PC-9 (cell line): ENCODE data around the gene C10orf95. TPM values are rescaled to one million over a fixed set of nuclear protein-coding genes. Genes with fewer than 3 reads are reported as not detected.

Experiments
- BruUV-seq: library from RNA; stranded (reverse); fragments of 400-500 nt; replicated peaks from 2 replicates; lab custom pipeline; 2021; lab: Mats Ljungman, UMichigan
- CTCF ChIA-PET: fragments of 300-600 bp; sonication (Branson Sonifier 250); formaldehyde crosslinking; loops from one replicate; lab custom pipeline; 2022; ENCODE audit warnings: antibody characterized with exemption; lab: Charles Lee
- POLR2A ChIA-PET: fragments of 300-600 bp; sonication (Branson Sonifier 250); formaldehyde crosslinking; loops from one replicate; lab custom pipeline; 2022; ENCODE audit warnings: antibody characterized with exemption; ENCODE audit not compliant: unreplicated experiment; lab: Charles Lee
- DNase-seq, 2 experiments: peaks; one replicate each; pipeline versions ENCODE4 v3.0.0 to v3.0.0-alpha.2; 2015 to 2022; ENCODE audit warnings: mixed read lengths in 1 of 2
- H2AFZ ChIP-seq: fragments of 200-600 bp; sonication (generic); 2 replicates; pipeline ENCODE4 v1.8.1; 2017; ENCODE audit warnings: antibody characterized with exemption
- H3F3A ChIP-seq: fragments of 200-600 bp; sonication (generic); 2 replicates; pipeline ENCODE4 v1.8.1; 2017; ENCODE audit warnings: antibody characterized with exemption, mild to moderate bottlenecking, low read depth; ENCODE audit not compliant: insufficient read depth
- H3K27ac ChIP-seq: fragments of 200-600 bp; sonication (generic); 2 replicates; pipeline ENCODE4 v1.6.1; 2016; ENCODE audit warnings: mixed run types
- H3K27me3 ChIP-seq: fragments of 200-600 bp; sonication (generic); 2 replicates; pipeline ENCODE4 v1.6.1; 2016; ENCODE audit warnings: low read depth, mixed run types; ENCODE audit not compliant: insufficient read depth
- H3K36me3 ChIP-seq: fragments of 200-600 bp; sonication (generic); 2 replicates; pipeline ENCODE4 v1.6.1; 2016; ENCODE audit warnings: low read depth, mixed run types
- H3K4me1 ChIP-seq: fragments of 200-600 bp; sonication (generic); replicated peaks from 2 replicates; pipeline ENCODE4 v1.6.1; 2016; ENCODE audit warnings: mixed run types; ENCODE audit not compliant: insufficient read depth
- H3K4me2 ChIP-seq: fragments of 200-600 bp; sonication (generic); 2 replicates; pipeline ENCODE4 v1.6.1; 2017; ENCODE audit warnings: mixed run types
- H3K4me3 ChIP-seq: fragments of 200-600 bp; sonication (generic); 2 replicates; pipeline ENCODE4 v1.6.1; 2016; ENCODE audit warnings: mixed run types
- H3K79me2 ChIP-seq: fragments of 200-600 bp; sonication (generic); 2 replicates; pipeline ENCODE4 v1.6.1; 2017; ENCODE audit warnings: low read depth, mixed run types
- H3K9me2 ChIP-seq: fragments of 200-600 bp; sonication (generic); 2 replicates; pipeline ENCODE4 v1.8.1; 2017; ENCODE audit warnings: mild to moderate bottlenecking; ENCODE audit not compliant: insufficient read depth
- H3K9me3 ChIP-seq: fragments of 200-600 bp; sonication (generic); 2 replicates; pipeline ENCODE4 v1.8.1; 2016; ENCODE audit warnings: low read depth; ENCODE audit not compliant: insufficient read depth
- H4K20me1 ChIP-seq: fragments of 200-600 bp; sonication (generic); 2 replicates; pipeline ENCODE4 v1.8.1; 2017; ENCODE audit not compliant: insufficient read depth
- CTCF ChIP-seq: fragments of 200-600 bp; sonication (generic); conservative IDR thresholded peaks from 2 replicates; pipeline ENCODE4 v1.6.1; 2017; ENCODE audit warnings: mixed run types, antibody characterized with exemption, mild to moderate bottlenecking, moderate library complexity
- EZH2 ChIP-seq: fragments of 200-600 bp; sonication (generic); IDR thresholded peaks from 2 replicates; pipeline ENCODE4 v1.8.0; 2017; ENCODE audit warnings: antibody characterized with exemption, low read depth
- intact Hi-C: fragments of 100-400 bp; cut with micrococcal nuclease; formaldehyde crosslinking; loops from one replicate; pipeline ENCODE4 v1.10.0; 2022; ENCODE audit not compliant: unreplicated experiment
- total RNA-seq: library from RNA; stranded (reverse); gene quantifications from 2 replicates; pipeline ENCODE4 v1.2.3, GENCODE V29; 2021

C10orf95 gene
- total RNA-seq, 1 experiment from 2014 or later = 1.0 TPM

DNA sequence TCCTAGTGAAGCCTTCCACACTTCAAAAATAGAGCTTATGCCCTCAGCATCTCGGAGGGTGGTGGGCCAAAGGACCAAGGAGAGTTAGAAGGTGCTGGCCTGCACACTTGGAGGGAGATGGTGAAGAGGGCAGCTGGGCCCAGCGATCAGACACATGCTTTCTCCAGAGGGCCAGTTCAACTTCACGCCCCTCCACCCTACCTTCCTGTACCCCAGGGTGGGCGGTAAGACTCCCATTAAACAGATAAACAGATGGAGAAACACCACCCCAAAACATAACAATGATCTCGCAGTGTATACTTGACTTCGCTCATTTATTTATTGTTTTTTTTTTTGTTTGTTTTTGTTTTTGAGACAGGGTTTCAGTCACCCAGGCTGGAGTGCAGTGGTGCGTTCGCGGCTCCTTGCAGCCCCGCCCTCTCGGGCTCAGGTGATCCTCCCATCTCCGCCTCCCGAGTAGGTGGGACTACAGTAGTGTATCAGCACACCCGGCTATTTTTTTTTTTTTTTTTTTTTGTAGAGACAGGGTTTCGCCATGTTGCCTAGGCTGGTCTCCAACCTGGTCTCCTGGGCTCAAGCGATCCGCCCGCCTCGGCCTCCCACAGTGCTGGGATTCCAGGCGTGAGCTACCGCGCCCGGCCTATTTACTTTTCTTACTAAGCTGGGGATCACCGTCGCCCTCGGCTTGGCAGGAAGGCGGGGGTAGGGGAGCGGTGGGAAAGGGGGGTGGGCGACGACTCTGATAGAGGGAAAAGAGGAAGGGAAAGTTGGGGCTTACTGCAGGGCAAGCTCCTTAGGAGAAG lies 1.8 kb downstream of the C10orf95 start:
- no peaks in the 10 kb centered on the region for H3K27me3 ChIP-seq
- peaks cover 17% of the 10 kb centered on the region for H3K4me1 ChIP-seq
- BruUV-seq = TSS peak; percentile 67
- H2AFZ ChIP-seq = peak overlapping the region; percentile 80
- POLR2A ChIA-PET = interaction anchor here (0.8 kb wide), 1 partner anchor 275 kb away, joined by 7 read pairs; no protein-coding TSS in a partner anchor
- H3K9me3 ChIP-seq = no peaks in the 10 kb centered on the region
- no peaks in the 10 kb centered on the region for H4K20me1 ChIP-seq
- H3K4me3 ChIP-seq = peak overlapping the region; percentile 77
- intact Hi-C loops = no loop called here
- CTCF ChIA-PET = no interaction called here
- H3K27ac ChIP-seq = peak overlapping the region; percentile 59
- TF ChIP-seq CTCF (no peak), EZH2 (no peak)
- H3K36me3 ChIP-seq = no peaks in the 10 kb centered on the region
- no peaks in the 10 kb centered on the region for H3K9me2 ChIP-seq
- peaks cover 7% of the 10 kb centered on the region; the same call in 1 of the 2 replicates for H3F3A ChIP-seq
- DNase-seq = peak; percentile 76 to 77
- peak overlapping the region; percentile 78 for H3K4me2 ChIP-seq
- H3K79me2 ChIP-seq = peaks cover 20% of the 10 kb centered on the region

DNA sequence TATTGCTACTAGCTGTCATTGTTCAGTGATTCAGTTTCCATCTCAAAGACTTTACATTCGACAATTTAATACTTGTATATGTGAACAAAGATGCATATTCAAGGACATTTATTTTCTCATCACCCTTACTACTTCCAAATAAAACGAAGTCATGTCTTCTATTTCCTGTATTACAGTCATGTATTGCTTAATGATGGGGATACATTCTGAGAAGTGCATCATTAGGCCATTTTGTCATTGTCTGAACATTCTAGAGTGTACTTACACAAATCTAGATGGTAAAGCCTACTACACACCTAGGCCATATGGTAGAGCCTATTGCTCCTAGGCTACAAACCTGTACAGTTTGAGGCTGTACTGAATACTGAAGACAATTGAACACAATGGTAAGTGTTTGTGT lies 6.5 kb downstream of the C10orf95 start:
- CTCF ChIA-PET = no interaction called here
- Histone ChIP-seq H4K20me1 (no peaks in the 10 kb centered on the region), H3K36me3 (no peaks in the 10 kb centered on the region), H3K9me2 (no peaks in the 10 kb centered on the region), H3F3A (no peaks in the 10 kb centered on the region), H3K4me1 (peaks cover 4% of the 10 kb centered on the region; the same call in 1 of the 2 replicates), H3K27ac (no peak overlapping the region), H3K27me3 (no peaks in the 10 kb centered on the region), H3K4me3 (no peak overlapping the region), H3K79me2 (no peaks in the 10 kb centered on the region), H2AFZ (no peak overlapping the region), H3K9me3 (no peaks in the 10 kb centered on the region), H3K4me2 (no peak overlapping the region)
- POLR2A ChIA-PET = no interaction called here
- intact Hi-C loops = no loop called here
- TF ChIP-seq EZH2 (no peak), CTCF (no peak)
- BruUV-seq = no TSS peak
- DNase-seq = no peak

DNA sequence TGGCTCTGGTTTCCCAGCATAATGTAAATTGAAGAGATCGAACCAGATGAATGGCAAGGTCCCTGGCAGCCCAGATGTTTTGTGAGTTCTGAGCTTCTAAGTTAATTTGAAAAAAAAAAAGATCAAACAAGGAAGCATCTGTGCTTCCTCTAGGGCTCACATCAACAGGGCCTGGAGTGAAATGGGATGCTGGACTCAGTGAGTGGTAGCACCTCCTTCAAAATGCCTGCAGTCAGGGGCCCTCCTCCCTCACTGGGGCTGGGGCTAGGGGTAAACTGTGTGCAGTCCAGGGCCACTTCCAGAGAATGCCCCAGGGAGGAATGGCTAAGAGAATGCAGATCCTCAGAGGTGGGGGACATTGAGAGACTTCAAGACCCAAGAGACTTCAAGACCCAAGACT lies 13.0 kb downstream of the C10orf95 start:
- POLR2A ChIA-PET = no interaction called here

More for the DNA sequence above, 13.0 kb downstream of the C10orf95 start:
- Histone ChIP-seq H3K27ac (no peak overlapping the region), H2AFZ (no peak overlapping the region), H3K4me2 (no peak overlapping the region), H3K9me3 (no peaks in the 10 kb centered on the region), H3K9me2 (no peaks in the 10 kb centered on the region), H3K4me1 (no peaks in the 10 kb centered on the region), H3K27me3 (no peaks in the 10 kb centered on the region), H3K79me2 (no peaks in the 10 kb centered on the region), H3K4me3 (no peak overlapping the region), H4K20me1 (no peaks in the 10 kb centered on the region), H3K36me3 (no peaks in the 10 kb centered on the region), H3F3A (no peaks in the 10 kb centered on the region)
- BruUV-seq = no TSS peak
- intact Hi-C loops = no loop called here
- no peak for DNase-seq
- no peak for TF ChIP-seq CTCF
- no peak for TF ChIP-seq EZH2
- CTCF ChIA-PET = no interaction called here
